Spleen (tissue), 11 donors: ENCODE measurements around the gene PIR. TPM values are rescaled to one million over a fixed set of nuclear protein-coding genes. Genes with fewer than 3 reads are reported as not detected.

Source experiments
- DNase-seq: peaks from one replicate; pipeline ENCODE4 v3.0.0-alpha.2; 2020
- H3K27ac ChIP-seq, 8 donors: fragments of 200-600 bp; sonication (generic) in 7 of 8; 1 replicate in 4 of 8; 2 replicates in 4 of 8; pipeline versions ENCODE4 v1.5.0 to v1.8.0; 2016 to 2021; ENCODE audit warnings: inconsistent platforms in 4 of 8, mild to moderate bottlenecking in 4 of 8, moderate library complexity in 1 of 8
- H3K27me3 ChIP-seq, 7 donors: fragments of 200-600 bp; sonication (generic) in 6 of 7; replicated peaks in 1 of 7; 1 replicate in 4 of 7; 2 replicates in 3 of 7; pipeline versions ENCODE4 v1.5.0 to v1.8.0; 2016 to 2021; ENCODE audit warnings: inconsistent platforms in 3 of 7, mild to moderate bottlenecking in 1 of 7
- H3K36me3 ChIP-seq, 6 donors: fragments of 200-600 bp; sonication (generic) in 5 of 6; 1 replicate in 4 of 6; 2 replicates in 2 of 6; pipeline versions ENCODE4 v1.5.0 to v1.8.0; 2016 to 2021; ENCODE audit warnings: inconsistent platforms in 2 of 6
- H3K4me1 ChIP-seq, 6 donors: fragments of 200-600 bp; sonication (generic) in 5 of 6; 1 replicate in 3 of 6; 2 replicates in 3 of 6; pipeline versions ENCODE4 v1.5.0 to v1.8.0; 2016 to 2021; ENCODE audit warnings: inconsistent platforms in 3 of 6
- H3K4me3 ChIP-seq, 8 donors: fragments of 200-600 bp; sonication (generic) in 7 of 8; 1 replicate in 4 of 8; 2 replicates in 4 of 8; pipeline versions ENCODE4 v1.5.0 to v1.8.0; 2016 to 2021; ENCODE audit warnings: inconsistent platforms in 4 of 8, mild to moderate bottlenecking in 4 of 8, moderate library complexity in 2 of 8
- H3K9me3 ChIP-seq, 8 donors: fragments of 200-600 bp; sonication (generic) in 7 of 8; 1 replicate in 4 of 8; 2 replicates in 4 of 8; pipeline versions ENCODE4 v1.5.0 to v1.8.0; 2016 to 2021; ENCODE audit warnings: inconsistent platforms in 4 of 8
- POLR2A ChIP-seq, 3 donors: fragments of 450-650 bp; IDR thresholded peaks; one replicate each; pipeline ENCODE4 v1.5.1; 2017; ENCODE audit warnings: antibody characterized with exemption in 3 of 3, mild to moderate bottlenecking in 1 of 3
- POLR2AphosphoS5 ChIP-seq, 3 donors: sonication (generic); formaldehyde crosslinking; IDR thresholded peaks; one replicate each; pipeline ENCODE4 v1.5.1; 2017; ENCODE audit warnings: antibody characterized with exemption in 3 of 3
- WGBS, 5 donors: extraction: QIAGEN DNeasy Blood & Tissue Kit in 3 of 5; methylation state at CpG; one replicate each; pipeline versions ENCODE4 v1.1.5 to v1.1.7; 2013 to 2018; 5-methylcytosine and 5-hydroxymethylcytosine counted together
- intact Hi-C: fragments of 100-400 bp; cut with DNase I; formaldehyde crosslinking; loops from one replicate; pipeline ENCODE4 v1.15.0; 2023; ENCODE audit warnings: low total_unique reads
- polyA plus RNA-seq, 3 donors: library from polyadenylated mRNA; stranded (reverse); fragments of 200-250 nt; gene quantifications; one replicate each; pipeline ENCODE4 v1.2.1, GENCODE V29; 2013
- total RNA-seq, 7 donors: library from RNA; depleted of rRNA in 3 of 7; stranded (reverse); fragments of >200 nt in 3 of 7; fragmentation: NEBNext Ultra II Directional in 4 of 7; extraction: Animal tissue kit (Norgen Biotek cat#: 25700) in 4 of 7; gene quantifications; one replicate each; pipeline versions ENCODE4 v1.1.0 to v1.2.1, GENCODE V29; 2016 to 2021
- TF ChIP-seq, protein P1 (sequence below), 11 experiments: fragments of 200-600 bp in 7 of 11; fragments of 450-650 bp in 4 of 11; sonication (generic) in 4 of 11; IDR thresholded peaks in 8 of 11; conservative IDR thresholded peaks in 3 of 11; 1 replicate in 7 of 11; 2 replicates in 4 of 11; pipeline versions ENCODE4 v1.4.0 to v1.8.0; 2016 to 2021; ENCODE audit warnings: antibody characterized with exemption in 11 of 11, inconsistent platforms in 4 of 11, mild to moderate bottlenecking in 1 of 11
- donor health status: healthy with polysubstance abuse.
- donor health status: DM: no; HTN: no; CAD: no; lungs with moderate emphysema.
- donor health status: DM: no; HTN: no; CAD: no.
- donor health status: Bipolar disorder and iron deficiency.
- donor health status: healthy.
- donor health status: DM: no; HTN: no; CAD: no.
- donor health status: DM: yes; HTN: yes; CAD: no.

Gene PIR
- total and polyA plus RNA-seq, 10 donors, result 12.4 to 30.8 (median 24.2) TPM

DNA sequence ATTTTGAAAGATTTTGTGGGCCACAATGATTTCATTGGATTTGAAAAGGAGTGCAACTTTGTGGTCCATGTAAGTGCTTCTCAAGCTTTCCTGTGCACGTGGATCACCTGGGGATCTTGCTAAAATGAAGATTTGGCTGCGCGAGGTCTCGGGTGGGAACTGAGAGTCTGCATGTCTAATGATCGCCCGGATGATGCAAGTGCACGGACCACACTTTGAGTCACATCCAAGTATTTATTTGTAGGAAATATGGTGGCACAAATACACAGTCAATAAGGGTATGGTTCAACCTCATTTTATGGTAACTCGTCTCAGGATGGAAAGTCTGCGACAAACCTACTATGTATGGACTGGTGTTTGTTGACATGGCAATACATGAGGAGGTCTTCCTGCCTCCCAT, 8.4 kb upstream of the PIR start:
- no peaks in the 10 kb centered on the region for H3K36me3 ChIP-seq
- peaks cover 0 to 35% (median 0%) of the 10 kb centered on the region in 7 donors for H3K27me3 ChIP-seq
- H3K27ac ChIP-seq, result peak overlapping the region in 5 of 8 donors; percentile 26 to 76 (median 70)
- WGBS, 5 donors, result 86 to 100% (median 91%) methylated on average over 6 to 9 of the region's 9 CpGs
- H3K9me3 ChIP-seq, result no peaks in the 10 kb centered on the region
- TF ChIP-seq, protein P1, sequence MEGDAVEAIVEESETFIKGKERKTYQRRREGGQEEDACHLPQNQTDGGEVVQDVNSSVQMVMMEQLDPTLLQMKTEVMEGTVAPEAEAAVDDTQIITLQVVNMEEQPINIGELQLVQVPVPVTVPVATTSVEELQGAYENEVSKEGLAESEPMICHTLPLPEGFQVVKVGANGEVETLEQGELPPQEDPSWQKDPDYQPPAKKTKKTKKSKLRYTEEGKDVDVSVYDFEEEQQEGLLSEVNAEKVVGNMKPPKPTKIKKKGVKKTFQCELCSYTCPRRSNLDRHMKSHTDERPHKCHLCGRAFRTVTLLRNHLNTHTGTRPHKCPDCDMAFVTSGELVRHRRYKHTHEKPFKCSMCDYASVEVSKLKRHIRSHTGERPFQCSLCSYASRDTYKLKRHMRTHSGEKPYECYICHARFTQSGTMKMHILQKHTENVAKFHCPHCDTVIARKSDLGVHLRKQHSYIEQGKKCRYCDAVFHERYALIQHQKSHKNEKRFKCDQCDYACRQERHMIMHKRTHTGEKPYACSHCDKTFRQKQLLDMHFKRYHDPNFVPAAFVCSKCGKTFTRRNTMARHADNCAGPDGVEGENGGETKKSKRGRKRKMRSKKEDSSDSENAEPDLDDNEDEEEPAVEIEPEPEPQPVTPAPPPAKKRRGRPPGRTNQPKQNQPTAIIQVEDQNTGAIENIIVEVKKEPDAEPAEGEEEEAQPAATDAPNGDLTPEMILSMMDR (IDR thresholded peaks at IDR 0.05 in 8 of 11, conservative IDR thresholded peaks at IDR 0.05 in 3 of 11), result no peak
- intact Hi-C loops, result no loop called here
- H3K4me1 ChIP-seq, result no peaks in the 10 kb centered on the region
- DNase-seq, result no peak
- peak overlapping the region in 1 of 8 donors; percentile 25 for H3K4me3 ChIP-seq

- TF ChIP-seq POLR2A (IDR thresholded peaks at IDR 0.05) (no peak), POLR2AphosphoS5 (IDR thresholded peaks at IDR 0.05) (no peak)
- TF ChIP-seq, protein P1 (IDR thresholded peaks at IDR 0.05 in 8 of 11, conservative IDR thresholded peaks at IDR 0.05 in 3 of 11), result no peak
- H3K36me3 ChIP-seq, result no peaks in the 10 kb centered on the region
- H3K4me3 ChIP-seq, result peak within 1 kb of the TSS in 1 of 8 donors; percentile 25
- peak within 1 kb of the TSS in 7 of 8 donors; percentile 2 to 76 (median 69) for H3K27ac ChIP-seq
- WGBS, 5 donors, result 46 to 77% (median 62%) methylated on average over 8 to 18 of the region's 18 CpGs
- H3K9me3 ChIP-seq, result no peaks in the 10 kb centered on the region
- H3K4me1 ChIP-seq, result no peaks in the 10 kb centered on the region
- peaks cover 0 to 35% (median 0%) of the 10 kb centered on the region in 7 donors for H3K27me3 ChIP-seq
- intact Hi-C loops, result no loop called here
- peak; percentile 80 for DNase-seq
Observed at GRCh38 chrX:15500497-15500966, 7.4 kb upstream of the PIR start, which contains the start of gene BMX. BMX (plus strand) TSS chrX:15500807; CDS start chrX:15508354, 7,547 bp downstream.

- intact Hi-C loops, result no loop called here
- H3K36me3 ChIP-seq, result no peaks in the 10 kb centered on the region
- H3K27me3 ChIP-seq, result peaks cover 0 to 34% (median 0%) of the 10 kb centered on the region in 7 donors
- 71 to 96% (median 87%) methylated on average over 3 of the region's 3 CpGs for WGBS, 5 donors
- no peaks in the 10 kb centered on the region for H3K4me1 ChIP-seq
- TF ChIP-seq POLR2A (IDR thresholded peaks at IDR 0.05), result no peak
- TF ChIP-seq, protein P1 (IDR thresholded peaks at IDR 0.05 in 8 of 11, conservative IDR thresholded peaks at IDR 0.05 in 3 of 11), result no peak
- TF ChIP-seq POLR2AphosphoS5 (IDR thresholded peaks at IDR 0.05), result no peak
- no peak for DNase-seq
- H3K9me3 ChIP-seq, result no peaks in the 10 kb centered on the region
- no peak overlapping the region for H3K4me3 ChIP-seq
- H3K27ac ChIP-seq, result peak overlapping the region in 5 of 8 donors; percentile 2 to 76 (median 70)
Observed at GRCh38 chrX:15499976-15500375, 6.8 kb upstream of the PIR start.

DNA sequence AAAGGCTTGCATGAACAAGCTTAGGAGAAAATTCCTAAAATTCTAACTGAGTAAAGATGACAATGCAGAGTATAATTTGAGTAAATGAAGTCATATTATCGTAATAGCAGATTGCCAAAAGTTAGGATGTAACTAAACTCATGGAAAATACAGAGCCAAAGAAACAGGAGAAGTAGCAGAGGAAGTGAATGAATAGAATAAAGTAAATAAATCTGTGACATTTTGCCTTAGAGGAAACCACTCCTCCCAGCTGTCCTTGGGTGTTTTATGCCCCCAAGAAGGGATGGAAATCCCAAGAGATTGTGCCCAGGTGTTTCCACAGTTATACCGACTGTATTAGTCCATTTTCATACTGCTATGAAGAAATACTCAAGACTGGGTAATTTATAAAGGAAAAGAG, 5.6 kb upstream of the PIR start:
- peak overlapping the region in 3 of 8 donors; percentile 10 to 28 (median 18) for H3K27ac ChIP-seq
- peaks cover 0 to under 1% (median 0%) of the 10 kb centered on the region in 6 donors for H3K4me1 ChIP-seq
- no peak overlapping the region for H3K4me3 ChIP-seq
- DNase-seq, result no peak
- no peak for TF ChIP-seq POLR2AphosphoS5 (IDR thresholded peaks at IDR 0.05)
- TF ChIP-seq, protein P1 (IDR thresholded peaks at IDR 0.05 in 8 of 11, conservative IDR thresholded peaks at IDR 0.05 in 3 of 11), result no peak
- no peak for TF ChIP-seq POLR2A (IDR thresholded peaks at IDR 0.05)
- H3K36me3 ChIP-seq, result no peaks in the 10 kb centered on the region
- intact Hi-C loops, result no loop called here
- 39 to 53% (median 44%) methylated on average over 2 of the region's 2 CpGs for WGBS, 5 donors
- no peaks in the 10 kb centered on the region for H3K9me3 ChIP-seq
- H3K27me3 ChIP-seq, result peaks cover 0 to 35% (median 0%) of the 10 kb centered on the region in 7 donors
